GM19328 (cell line): ENCODE results near the gene NFATC2.
"Not testable (repeated sequence)": the region's sequence is repeated elsewhere in the genome, so short reads cannot be mapped to it uniquely, and the experiment has no call there.

Experiments used
- ATAC-seq: cut with Tn5 transposase; IDR thresholded peaks from one replicate; pipeline ENCODE4 v1.9.1; 2021; ENCODE audit warnings: mild to moderate bottlenecking, moderate library complexity; ENCODE audit not compliant: unreplicated experiment

Gene NFATC2

DNA sequence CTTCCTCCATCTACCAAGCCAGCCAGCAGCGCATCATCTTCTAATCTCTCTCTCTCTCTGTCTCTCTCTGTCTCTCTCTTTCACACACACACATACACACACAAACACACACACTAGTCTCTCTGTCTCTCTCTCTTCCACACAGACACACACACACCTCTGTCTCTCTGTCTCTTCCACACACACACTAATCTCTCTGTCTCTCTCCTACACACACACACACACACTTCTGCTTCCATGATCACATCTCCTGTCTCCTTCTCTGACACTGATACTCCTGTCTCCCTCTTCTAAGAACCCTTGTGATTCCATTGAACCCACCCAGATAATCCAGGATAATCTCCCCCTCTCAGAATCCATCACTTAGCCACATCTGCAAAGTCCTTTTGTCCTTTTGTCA, 181.3 kb downstream of the NFATC2 start:
- no peak for ATAC-seq

DNA sequence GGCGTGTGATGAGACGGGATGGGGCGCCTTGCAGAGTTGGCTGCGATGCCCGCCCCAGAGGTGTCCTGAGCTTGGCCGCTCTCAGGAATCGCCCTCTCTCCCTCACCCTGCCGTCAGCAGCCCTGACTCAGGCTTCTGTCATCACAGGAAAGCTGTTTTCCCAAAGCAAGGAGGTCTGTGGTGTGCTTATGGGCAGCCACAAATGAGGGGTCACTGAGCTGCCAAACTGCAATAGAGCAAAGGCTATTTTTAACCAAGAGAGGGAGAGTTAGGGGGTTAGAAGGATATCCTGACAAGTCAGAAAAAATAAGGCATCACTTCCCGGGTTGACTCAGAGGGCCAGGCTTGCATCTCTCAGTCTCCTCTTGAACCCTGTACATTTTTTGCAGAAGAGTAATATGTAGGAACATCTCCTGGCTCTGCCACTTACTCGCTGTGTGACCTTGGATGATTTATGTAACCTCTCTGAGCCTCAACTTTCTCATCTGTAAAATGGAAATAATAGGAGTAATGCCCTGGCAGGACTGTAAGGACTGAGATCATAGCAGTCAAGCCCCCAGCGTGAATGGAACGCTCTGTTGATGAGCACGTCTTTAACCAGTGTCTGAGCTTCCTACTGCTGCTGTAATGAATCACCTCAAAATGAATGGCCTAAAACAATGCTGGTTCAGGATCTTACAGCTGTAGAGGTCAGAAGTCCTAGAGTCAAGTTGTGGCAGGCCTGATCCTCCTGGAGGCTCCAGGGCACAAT, 181.9 kb downstream of the NFATC2 start:
- no peak for ATAC-seq

DNA sequence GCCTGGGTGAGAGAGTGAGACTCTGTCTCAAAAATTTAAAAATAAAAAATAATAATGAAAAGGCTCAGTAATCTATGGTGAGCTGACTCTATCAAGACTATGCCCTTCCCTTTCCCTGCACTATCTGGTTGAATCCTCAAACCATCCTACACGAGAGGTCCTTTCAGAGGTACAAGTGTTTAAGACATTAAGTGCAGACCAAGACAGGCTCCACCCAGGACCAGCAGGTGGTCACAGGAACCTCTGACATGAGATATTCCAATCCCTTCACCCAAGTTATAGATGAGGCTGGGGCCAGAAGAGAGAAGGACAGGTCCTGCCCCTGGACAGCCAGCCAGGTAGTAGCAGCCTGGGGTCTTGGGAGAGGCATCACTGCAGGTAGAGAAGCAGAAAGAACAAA, 182.6 kb downstream of the NFATC2 start:
- ATAC-seq = no peak

DNA sequence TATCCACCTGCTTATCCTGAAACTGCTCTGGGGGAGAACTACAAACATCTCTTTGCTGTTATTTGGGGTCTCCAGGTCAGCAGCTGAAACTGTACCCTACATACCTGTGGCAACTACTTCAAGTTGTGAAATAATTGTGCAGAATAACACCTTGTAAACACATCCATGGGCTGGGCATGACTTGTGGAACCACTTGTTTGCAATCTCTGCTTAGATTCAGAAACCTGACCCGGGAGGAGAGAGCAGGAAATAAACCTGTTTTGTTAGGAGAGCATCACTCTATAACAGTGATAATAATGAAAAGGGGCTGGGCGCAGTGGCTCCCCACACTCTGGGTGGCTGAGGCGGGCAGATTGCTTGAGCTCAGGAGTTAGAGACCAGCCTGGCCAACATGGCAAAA, 183.1 kb downstream of the NFATC2 start:
- no peak for ATAC-seq

DNA sequence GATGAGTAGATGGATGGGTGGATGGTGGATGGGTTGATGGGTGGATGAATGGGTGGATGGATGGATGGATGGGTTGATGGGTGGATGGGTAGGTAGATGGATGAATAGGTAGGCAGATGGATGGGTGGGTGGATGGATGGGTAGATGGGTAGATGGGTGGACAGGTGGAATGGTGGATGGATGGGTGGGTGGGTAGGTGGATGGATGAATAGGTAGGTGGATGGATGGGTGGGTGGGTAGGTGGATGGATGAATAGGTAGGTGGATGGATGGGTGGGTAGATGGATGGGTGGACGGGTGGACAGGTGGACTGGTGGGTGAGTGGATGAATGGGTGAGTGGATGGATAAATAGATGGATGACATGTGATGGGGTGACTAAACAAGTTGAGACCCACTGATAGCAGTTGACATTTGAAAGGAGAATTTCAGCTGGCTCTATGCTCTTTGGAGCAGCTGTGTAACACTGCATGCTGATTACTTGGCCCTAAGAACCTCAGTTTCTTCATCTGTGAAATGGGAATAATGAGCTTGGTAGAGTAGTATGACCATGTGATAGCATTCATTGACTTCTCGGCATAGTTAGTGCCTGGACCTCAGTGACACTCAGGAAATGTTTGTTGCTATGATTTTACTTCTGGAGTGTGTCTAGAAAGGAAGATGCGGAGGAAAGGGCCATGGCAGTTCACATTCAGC, 184.3 kb downstream of the NFATC2 start:
- ATAC-seq = no peak

DNA sequence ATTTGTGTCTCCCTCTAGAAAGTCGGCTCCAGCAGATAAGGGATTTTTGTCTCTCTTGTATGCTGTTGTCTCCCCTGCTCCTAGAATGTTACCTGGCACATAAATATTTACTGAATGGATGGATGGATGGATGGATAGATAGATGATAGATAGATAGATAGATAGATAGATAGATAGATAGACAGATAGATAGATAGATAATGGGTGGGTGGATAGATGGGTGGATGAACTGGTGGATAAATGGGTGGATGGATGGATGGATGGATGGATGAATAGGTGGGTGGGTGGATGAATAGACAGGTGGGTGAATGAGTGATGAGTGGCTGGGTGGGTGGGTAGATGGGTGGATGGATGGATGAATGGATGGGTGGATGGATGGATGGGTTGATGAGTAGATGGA, 185.0 kb downstream of the NFATC2 start:
- ATAC-seq = no peak

DNA sequence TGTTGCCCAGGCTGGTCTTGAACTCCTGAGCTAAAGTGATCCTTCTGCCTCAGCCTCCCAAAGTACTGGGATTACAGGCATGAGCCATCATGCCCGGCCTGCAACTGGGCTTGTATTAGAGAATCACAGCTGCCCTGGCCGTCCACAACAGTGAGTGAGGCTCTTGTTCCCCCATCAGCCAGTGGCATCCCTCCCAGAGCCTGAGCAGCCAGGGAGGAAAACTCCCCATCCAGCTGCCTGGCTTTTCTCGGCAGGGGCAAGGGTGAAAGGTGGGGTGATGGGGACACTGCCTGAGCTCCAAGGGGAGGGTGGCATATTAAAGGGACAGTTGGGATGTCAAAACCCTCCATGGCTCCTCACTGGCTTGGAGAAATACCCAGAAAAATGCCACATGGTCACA, 185.6 kb downstream of the NFATC2 start:
- ATAC-seq = no peak

DNA sequence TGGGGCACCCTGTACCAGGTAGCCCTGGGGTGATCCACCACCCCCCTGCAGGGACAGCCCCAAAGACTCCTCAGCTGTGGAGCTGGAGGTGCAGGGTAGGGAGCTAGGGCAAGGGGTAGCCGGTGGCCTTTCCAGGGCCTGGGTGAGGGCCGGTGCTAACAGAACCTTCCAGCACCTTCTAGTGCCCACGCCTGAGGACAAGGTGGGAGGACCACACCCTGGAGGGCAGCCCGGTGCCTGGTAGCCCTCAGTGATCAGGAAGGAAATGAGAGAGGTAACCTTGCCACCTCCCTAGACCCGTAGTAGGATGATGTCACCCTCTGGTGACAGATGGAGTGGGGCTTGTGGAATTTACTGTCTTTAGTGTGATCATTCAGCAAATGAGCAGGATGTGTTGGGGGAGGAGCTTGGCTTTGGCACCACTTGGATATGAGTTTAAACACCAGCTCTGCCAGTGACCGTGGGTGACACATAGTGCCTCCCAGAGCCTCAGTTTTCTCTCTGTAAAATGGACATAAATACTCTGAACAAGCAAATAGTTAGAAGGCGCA, 187.7 kb downstream of the NFATC2 start:
- ATAC-seq = no peak

DNA sequence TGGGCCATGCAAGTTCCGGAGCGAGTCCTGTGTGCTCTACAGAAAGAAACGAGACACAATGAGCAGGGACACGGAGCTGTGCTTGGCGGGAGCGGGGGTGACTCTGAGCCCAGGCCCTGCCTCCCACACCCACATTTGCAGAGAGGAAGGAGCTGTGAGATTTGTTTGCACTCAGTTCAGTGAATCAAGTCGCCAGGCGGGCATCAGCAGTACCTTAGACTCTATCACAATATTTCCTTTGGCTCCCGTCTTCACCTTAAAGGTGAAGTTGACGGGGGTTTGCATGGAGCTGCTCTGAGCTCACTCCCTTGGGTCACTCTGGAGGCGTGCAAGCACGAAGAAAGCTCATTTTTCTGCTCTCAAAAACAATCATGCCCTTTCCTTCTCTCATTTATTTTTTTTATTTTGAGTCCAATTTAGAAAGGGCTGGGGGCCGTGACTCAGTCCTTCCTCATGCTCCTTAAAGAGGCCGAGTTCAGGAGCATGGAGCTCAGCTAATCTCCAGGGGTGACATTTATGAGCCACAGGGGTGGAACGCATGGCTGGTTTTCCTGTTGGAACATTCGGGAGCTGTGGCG, 188.2 kb downstream of the NFATC2 start:
- no peak for ATAC-seq

DNA sequence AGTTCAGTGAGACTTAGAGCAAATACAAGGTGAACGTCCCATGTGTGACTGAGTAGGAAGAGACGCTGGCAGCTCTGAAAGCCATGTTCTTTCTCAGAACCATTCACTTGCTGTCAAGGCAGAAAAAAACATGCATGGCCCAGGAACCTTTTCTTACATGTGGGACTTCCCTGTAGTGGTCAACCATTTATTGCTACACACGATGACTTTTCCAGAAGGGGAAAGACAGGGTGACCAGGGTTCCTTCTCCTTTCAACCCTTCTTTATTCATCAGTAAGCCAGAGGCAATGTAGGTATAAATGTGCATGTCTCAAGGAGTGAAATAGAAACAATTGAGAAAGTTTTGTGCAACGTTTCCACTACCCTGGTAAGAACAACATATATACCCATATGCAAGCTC, 189.0 kb downstream of the NFATC2 start:
- ATAC-seq = no peak

DNA sequence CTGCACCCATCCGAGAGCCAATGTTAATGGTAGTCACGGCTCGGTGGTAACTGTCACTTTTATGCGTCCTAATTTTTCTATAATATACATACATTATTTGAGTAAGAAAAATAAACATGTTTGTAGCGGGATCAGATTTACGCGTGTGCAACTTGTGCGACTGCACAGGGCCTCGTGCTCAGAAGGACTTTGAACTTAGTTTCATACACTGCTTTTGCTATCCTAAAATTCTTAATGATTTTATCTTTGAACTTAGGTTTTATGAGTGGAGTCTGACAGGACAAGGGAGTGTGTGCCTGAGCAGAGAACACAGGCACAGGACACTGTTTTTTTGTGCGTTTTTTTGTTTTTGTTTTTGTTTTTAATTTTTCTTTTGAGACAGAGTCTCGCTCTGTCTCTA, 189.7 kb downstream of the NFATC2 start:
- no peak for ATAC-seq

DNA sequence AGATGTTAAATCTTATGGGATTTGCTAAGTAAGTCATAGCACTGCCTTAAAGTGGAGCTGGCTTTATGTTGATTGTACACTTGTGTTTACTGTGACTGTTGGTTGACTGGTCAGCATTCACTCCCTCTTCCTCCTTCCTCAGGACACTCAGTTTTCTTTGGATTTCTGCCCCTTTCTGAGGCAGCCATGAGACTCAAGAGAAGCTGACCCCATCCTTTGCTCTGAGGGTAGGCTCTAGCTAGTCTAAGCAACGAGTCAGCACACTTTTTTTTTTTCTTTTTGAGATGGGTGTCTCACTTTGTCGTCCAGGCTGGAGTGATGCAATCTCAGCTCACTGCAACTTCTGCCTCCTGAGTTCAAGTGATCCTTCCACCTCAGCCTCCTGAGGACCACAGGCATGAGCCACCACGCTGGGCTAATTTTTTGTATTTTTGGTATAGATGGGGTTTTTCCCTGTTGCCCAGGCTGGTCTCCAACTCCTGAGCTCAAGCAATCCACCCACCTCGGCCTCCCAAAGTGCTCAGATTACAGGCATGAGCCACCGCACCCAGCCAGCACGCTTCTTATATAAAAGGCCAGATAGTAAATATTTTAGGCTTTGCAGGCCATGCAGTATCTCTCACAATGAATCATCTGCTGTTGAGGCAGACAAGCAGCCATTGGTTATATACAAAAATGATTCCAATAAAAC, 191.4 kb downstream of the NFATC2 start:
- no peak for ATAC-seq

DNA sequence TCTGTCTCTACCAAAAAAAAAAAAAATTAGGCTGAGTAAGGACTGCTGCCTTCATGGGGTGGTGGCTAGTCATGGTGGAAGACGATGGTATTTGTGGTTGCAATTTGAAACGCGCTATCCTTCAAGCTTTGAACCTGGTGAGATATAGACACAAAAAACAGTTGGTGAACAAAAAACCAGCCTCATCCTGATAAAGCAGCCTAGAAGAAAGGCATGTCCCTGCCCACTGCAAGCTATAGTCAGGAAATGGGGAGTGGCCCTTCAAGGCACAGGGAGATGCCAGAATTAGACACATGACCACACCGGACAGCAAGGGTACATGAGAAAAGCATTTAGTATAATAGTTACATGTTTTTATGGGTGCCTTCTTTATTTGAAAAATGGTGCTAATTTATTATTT, 193.6 kb downstream of the NFATC2 start:
- ATAC-seq = no peak

DNA sequence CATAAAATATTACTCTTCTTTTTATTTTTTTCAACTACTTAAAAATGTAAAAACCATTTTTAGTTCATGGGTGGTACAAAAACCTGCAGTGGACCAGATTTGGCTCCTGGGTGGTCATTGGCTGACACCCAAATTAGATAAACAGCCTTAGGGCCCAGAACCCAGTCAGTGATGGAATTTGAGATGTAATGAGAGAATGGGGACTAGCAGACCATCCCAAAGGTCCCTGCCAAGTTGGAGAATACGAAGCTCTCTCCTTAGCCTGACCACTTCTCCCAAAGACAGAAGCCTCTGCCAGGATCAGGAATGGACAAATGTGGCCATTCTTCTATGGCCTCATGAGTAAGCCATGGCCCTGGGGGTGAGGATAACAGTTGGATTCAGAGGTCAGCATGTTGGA, 194.7 kb downstream of the NFATC2 start:
- ATAC-seq = no peak

DNA sequence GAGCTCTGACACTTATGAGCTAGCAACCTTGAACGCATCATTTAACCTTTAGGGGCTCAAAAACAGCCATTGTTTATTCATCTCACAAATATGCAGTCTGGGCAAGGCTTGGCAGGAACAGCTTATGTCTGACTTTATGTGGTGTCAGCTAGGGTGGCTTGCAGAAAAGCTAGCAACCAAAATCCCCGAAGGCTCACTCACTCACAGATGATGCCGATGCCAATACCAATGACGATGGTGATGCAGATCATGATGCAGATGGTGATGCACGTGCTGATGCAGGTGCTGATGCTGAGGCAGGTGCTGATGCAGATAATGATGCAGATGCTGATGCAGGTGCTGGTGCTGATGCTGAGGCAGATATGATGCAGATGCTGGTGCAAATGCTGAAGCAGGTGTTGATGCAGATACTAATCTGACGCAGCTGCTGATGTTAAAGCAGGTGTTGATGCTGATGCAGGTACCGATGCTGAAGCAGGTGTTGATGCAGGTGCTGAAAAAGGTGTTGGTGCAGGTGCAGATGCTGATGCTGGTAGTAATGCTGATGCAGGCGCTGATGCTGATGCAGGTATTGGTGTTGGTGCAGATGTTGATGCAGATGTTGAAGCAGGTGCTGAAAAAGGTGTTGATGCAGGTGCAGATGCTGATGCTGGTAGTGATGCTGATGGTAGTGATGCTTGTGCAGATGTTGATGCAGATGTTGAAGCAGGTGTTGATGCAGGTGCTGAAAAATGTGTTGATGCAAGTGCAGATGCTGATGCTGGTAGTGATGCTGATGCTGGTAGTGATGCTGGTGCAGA, 195.6 kb downstream of the NFATC2 start:
- ATAC-seq = no peak

DNA sequence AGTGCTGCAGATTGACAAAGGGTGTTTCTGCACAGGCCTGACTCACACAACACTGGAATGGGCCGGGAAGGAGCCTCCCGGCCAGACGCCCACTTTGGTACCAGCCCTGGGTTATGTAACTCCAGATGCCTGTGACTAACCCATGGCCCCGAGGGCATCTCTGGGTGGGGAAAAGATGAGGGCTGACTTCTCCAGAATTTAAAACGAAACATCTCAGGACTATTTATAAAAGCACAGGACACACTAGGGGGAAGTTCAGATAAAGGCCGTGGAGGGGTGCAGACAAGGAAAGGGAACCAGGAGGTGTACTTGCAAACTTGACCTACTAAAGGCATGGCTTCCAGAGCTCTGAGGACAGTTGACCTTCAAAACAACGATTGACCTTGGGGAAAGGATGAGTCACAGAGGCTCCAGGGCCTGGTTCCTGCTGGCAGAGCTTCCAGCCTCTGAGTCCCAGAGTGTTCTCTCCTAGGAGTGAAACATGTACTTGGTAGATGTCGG, 196.9 kb downstream of the NFATC2 start:
- no peak for ATAC-seq

DNA sequence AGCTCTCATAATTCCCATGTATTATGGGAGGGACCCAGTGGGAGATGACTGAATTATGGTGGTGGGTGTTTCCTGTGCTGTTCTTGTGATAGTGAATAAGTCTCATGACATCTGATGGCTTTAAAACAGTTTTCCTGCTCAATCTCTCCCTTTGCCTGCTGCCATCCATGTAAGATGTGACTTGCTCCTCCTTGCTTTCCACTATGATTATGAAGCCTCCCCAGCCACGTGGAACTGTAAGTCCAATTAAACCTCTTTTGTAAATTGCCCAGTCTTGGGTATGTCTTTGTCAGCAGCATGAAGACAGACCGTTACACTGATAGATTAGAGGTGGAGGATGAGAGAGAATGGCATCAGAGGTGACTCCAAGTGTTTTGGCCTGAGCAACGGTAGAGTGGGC, 198.7 kb downstream of the NFATC2 start:
- ATAC-seq = not testable (repeated sequence)

DNA sequence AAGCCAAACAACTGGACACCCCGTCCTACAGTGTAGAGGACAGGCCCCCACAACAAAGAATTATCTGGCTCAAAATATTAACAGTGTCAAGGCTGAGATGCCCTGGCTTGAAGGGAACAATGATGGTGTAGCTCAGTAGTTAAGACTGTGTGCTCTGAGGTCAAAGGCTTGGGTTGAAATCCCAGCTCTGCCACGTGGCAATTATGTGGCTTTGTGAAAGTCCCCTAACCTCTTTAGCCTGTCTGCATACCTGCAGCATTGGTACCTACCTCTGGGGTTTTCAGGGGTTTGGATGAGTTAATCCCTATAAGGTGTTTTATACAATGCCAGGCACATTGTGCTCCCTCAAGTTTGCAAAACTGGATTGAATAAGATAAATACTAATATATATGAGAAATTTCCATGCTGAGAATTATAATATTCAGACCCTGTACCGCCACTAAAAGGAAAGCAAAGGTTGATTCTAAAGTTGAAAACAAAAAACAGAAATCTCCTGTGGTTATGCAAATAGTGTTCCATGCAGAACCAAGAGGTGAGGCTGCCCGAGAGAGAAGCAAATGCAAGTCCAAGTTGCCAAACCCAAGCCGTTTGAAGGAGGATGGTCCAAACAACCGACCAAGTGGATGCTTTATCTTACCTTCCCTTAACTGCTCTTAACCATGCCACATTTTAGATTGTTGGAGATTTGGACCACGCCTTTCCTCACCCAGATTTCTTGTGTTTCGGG, 199.8 kb downstream of the NFATC2 start:
- no peak for ATAC-seq

DNA sequence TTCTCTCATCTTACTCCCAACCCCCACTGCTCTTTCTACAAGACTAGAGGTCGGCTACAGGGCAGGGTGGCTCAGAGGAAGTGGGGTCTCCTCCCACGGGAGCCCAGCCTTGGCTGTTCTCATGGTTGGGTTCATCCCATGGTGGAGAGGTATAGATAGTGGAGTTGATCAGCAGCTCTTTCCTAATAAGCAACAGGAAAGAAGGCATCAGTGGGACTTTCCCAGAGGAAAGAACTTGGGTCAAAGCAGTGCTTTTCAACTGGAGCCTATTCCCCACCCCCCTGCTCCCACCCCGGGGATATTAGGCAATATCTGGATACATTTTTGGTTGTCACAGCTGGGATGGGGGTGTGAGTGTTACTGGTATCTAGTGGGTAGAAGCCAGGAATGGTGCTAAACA, 200.9 kb downstream of the NFATC2 start:
- ATAC-seq = no peak

DNA sequence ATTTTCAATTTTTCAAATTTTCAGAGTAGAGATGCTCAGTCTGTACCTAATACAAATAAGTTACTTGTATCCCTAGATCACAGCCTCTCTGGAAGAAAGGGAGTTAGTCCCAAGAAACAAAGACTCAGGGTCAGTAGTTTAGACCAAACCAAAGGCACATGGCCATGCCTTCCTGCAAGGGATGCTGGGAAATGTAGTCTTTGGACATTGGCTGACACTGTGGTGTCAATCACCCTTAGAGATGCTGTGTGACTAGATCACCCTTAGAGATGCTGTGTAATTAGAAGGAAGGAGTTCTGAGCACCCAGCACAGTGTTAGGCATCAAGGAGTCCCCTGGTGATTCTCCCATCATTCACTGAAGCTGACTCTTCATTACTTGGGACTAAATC, 202.1 kb downstream of the NFATC2 start:
- no peak for ATAC-seq
